ENCODE data around the gene NECTIN1. TPM values are rescaled to one million over a fixed set of nuclear protein-coding genes. Genes with fewer than 3 reads are reported as not detected.

The NECTIN1 gene
- total RNA-seq, 4 donors from 2014 or later: 11.6 to 23.6 (median 16.6) TPM

GRCh38 chr11:119730789-119731386, 1.9 kb upstream of the NECTIN1 start:
- H3K27ac ChIP-seq: no peak overlapping the region
- no peaks in the 10 kb centered on the region for H3K36me3 ChIP-seq
- no peak for TF ChIP-seq POLR2A (IDR thresholded peaks at IDR 0.05)
- no peak for TF ChIP-seq CTCF (IDR thresholded peaks at IDR 0.05)
- no peak for DNase-seq
- H3K9me3 ChIP-seq: no peaks in the 10 kb centered on the region
- peaks cover 3 to 29% (median 16%) of the 10 kb centered on the region in 4 donors for H3K4me1 ChIP-seq
- no peak overlapping the region for H3K4me3 ChIP-seq
- H3K27me3 ChIP-seq: no peaks in the 10 kb centered on the region

GRCh38 chr11:119729951-119730613, 1.1 kb upstream of the NECTIN1 start:
- Histone ChIP-seq H3K27ac (peak overlapping the region; percentile 79 to 99 (median 84)), H3K27me3 (no peaks in the 10 kb centered on the region), H3K4me1 (peaks cover 3 to 37% (median 16%) of the 10 kb centered on the region in 4 donors), H3K9me3 (no peaks in the 10 kb centered on the region), H3K36me3 (no peaks in the 10 kb centered on the region), H3K4me3 (peak overlapping the region; percentile 79 to 95 (median 84))
- peak; percentile 31 to 76 (median 76) for DNase-seq
- TF ChIP-seq POLR2A (IDR thresholded peaks at IDR 0.05) (no peak), CTCF (IDR thresholded peaks at IDR 0.05) (no peak)

- TF ChIP-seq POLR2A (IDR thresholded peaks at IDR 0.05): no peak
- no peak for TF ChIP-seq CTCF (IDR thresholded peaks at IDR 0.05)
Observed at GRCh38 chr11:119729581-119729927, 554 bp upstream of the NECTIN1 start.

GRCh38 chr11:119728211-119728626, 781 bp downstream of the NECTIN1 start:
- Histone ChIP-seq H3K4me3 (peak overlapping the region; percentile 79 to 95 (median 84)), H3K27ac (peak overlapping the region; percentile 79 to 99 (median 84)), H3K36me3 (no peaks in the 10 kb centered on the region), H3K4me1 (peaks cover 3 to 46% (median 16%) of the 10 kb centered on the region in 4 donors), H3K9me3 (no peaks in the 10 kb centered on the region), H3K27me3 (no peaks in the 10 kb centered on the region)
- no peak for DNase-seq
- no peak for TF ChIP-seq POLR2A (IDR thresholded peaks at IDR 0.05)
- no peak for TF ChIP-seq CTCF (IDR thresholded peaks at IDR 0.05)

More at GRCh38 chr11:119729581-119729927, 554 bp upstream of the NECTIN1 start:
- peak overlapping the region; percentile 79 to 95 (median 84) for H3K4me3 ChIP-seq
- H3K27me3 ChIP-seq: no peaks in the 10 kb centered on the region
- DNase-seq: peak in 1 of 3 donors; percentile 66
- no peaks in the 10 kb centered on the region for H3K9me3 ChIP-seq
- peak overlapping the region; percentile 79 to 99 (median 84) for H3K27ac ChIP-seq
- H3K4me1 ChIP-seq: peaks cover 3 to 37% (median 16%) of the 10 kb centered on the region in 4 donors
- H3K36me3 ChIP-seq: no peaks in the 10 kb centered on the region

DNA sequence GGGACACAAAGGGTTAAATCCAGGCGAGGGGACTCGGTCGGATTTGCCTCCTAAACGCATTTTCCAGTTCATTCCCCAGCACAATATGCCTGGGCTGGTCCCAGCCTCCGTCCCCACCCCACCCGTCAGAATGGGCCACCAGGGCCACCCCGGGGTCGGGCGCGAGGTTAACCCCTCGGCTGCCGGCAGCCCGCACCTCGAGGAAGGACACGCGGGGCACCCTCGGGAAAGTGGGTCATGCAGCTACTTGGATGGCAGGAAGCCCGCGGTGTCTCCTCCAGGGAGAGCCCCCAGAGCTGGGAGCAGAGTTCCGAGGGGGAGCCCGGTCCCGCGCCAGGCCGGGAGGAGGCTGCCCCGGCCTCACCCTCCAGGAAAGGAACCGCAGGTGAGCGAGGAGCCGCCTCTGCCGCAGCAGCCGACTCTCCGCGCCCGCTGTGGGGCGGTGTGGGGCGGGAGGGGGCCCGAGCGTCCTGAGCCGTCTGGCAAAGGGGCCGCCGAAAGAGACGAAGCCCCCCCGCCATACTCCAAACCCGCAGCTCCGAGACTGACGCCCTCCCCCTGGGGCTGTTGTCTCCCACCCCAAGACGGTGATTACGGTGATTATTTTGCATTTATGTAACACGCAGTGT, 1.4 kb downstream of the NECTIN1 start:
- Histone ChIP-seq H3K4me3 (peak overlapping the region; percentile 79 to 95 (median 84)), H3K4me1 (peaks cover 3 to 46% (median 16%) of the 10 kb centered on the region in 4 donors), H3K27ac (peak overlapping the region; percentile 6 to 99 (median 84)), H3K9me3 (no peaks in the 10 kb centered on the region), H3K27me3 (no peaks in the 10 kb centered on the region), H3K36me3 (no peaks in the 10 kb centered on the region)
- no peak for TF ChIP-seq POLR2A (IDR thresholded peaks at IDR 0.05)
- peak in 2 of 6 experiments; percentile 10 to 26 for TF ChIP-seq CTCF (IDR thresholded peaks at IDR 0.05)
- peak; percentile 32 to 74 (median 69) for DNase-seq
